ENCODE data around the gene PDLIM7. TPM values are rescaled to one million over a fixed set of nuclear protein-coding genes. Genes with fewer than 3 reads are reported as not detected.
A peak's percentile ranks its signal among the peaks of the same experiment; 100 is the strongest.

Gene PDLIM7
- total RNA-seq, 1 donor from 2014 or later: 38.7 TPM

DNA sequence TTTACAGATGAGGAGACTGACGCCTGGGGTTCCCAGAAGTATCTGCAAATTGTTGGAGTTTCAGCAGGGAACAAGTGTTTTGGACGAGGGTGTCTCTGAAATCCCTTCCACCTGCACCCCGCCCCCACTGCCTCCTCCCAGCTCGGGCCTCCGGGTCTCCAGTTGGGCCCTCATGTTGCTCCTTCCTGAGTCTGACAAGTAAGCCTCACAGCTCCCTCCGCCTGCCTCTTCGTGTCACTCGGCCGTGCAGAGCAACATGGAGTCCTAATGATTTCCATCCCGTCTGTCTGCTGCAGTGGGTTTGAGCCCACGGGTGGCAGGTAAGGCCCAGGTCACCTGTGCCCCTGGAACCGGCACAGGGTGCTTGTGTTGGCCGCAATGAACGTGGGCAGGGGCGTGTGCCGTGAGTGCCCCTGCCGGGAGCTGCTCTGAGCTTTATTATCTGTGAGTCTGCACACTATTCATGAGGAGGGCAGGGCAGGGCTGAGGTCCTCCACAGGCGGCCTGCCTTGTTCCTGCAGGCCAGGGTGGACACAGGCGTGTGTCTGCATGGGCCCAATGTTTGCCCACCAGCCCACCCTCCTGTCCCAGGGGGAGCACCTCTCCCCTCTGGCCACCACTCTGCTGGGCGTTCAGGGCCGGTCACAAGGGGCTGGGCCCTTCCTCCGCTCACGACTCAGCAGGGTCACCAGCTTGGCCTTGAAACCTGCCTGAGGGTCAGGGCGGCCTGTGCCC is 6.1 kb upstream of the PDLIM7 start:
- Histone ChIP-seq H4K20me1 (ENCODE audit: low read depth) (no peaks in the 10 kb centered on the region), H3K9ac (no peak overlapping the region), H2AFZ (replicated peaks) (no peak overlapping the region), H3K4me3 (no peak overlapping the region), H3K4me2 (no peak overlapping the region), H3K79me2 (ENCODE audit: low read depth) (no peaks in the 10 kb centered on the region), H3K9me3 (ENCODE audit: low read depth) (no peaks in the 10 kb centered on the region), H3K27ac (no peak overlapping the region), H3K36me3 (no peaks in the 10 kb centered on the region), H3K27me3 (peaks cover 13% of the 10 kb centered on the region), H3F3A (ENCODE audit: low read depth) (peaks cover 4% of the 10 kb centered on the region), H3K4me1 (peaks cover 10% of the 10 kb centered on the region)
- H3K27ac Mint-ChIP-seq: no peak overlapping the region
- TF ChIP-seq, protein P1, sequence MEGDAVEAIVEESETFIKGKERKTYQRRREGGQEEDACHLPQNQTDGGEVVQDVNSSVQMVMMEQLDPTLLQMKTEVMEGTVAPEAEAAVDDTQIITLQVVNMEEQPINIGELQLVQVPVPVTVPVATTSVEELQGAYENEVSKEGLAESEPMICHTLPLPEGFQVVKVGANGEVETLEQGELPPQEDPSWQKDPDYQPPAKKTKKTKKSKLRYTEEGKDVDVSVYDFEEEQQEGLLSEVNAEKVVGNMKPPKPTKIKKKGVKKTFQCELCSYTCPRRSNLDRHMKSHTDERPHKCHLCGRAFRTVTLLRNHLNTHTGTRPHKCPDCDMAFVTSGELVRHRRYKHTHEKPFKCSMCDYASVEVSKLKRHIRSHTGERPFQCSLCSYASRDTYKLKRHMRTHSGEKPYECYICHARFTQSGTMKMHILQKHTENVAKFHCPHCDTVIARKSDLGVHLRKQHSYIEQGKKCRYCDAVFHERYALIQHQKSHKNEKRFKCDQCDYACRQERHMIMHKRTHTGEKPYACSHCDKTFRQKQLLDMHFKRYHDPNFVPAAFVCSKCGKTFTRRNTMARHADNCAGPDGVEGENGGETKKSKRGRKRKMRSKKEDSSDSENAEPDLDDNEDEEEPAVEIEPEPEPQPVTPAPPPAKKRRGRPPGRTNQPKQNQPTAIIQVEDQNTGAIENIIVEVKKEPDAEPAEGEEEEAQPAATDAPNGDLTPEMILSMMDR (IDR thresholded peaks at IDR 0.05): no peak
- TF ChIP-seq EZH2 (IDR thresholded peaks at IDR 0.05): no peak
- TF ChIP-seq EZH2phosphoT487 (IDR thresholded peaks at IDR 0.05): no peak
- H3K36me3 Mint-ChIP-seq: no peaks in the 10 kb centered on the region
- DNase-seq (ENCODE audit: low spot score): no peak
- H3K27me3 Mint-ChIP-seq (ENCODE audit: insufficient read depth, low read depth): peaks cover 10% of the 10 kb centered on the region
- H3K4me3 Mint-ChIP-seq: no peak overlapping the region
- H3K4me1 Mint-ChIP-seq: peaks cover 38% of the 10 kb centered on the region
- no peaks in the 10 kb centered on the region for H3K9me3 Mint-ChIP-seq

DNA sequence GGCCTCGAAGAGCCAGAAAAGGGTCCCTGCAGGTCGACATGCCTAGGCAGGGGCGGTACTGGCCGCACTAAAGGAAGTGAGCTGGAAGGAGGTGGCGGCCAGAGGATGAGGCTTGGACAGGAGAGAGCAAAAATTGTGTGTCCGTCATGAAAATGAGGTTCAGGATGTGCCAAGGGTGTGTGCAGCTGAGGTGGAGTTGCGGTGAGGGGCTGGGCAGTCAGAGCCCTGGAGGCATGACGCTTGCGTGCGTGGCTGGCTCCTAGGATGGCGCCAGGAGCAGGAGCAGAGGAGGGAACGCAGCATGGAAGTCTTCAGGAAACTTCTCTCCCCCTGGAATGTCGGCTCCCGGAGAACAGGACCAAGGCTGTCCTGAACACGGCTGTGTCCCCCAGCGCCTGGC is 5.5 kb upstream of the PDLIM7 start:
- Histone ChIP-seq H3F3A (ENCODE audit: low read depth) (peaks cover 11% of the 10 kb centered on the region), H3K4me3 (no peak overlapping the region), H3K9me3 (ENCODE audit: low read depth) (no peaks in the 10 kb centered on the region), H3K4me2 (no peak overlapping the region), H3K4me1 (peaks cover 15% of the 10 kb centered on the region), H3K27ac (no peak overlapping the region), H3K27me3 (peaks cover 19% of the 10 kb centered on the region), H3K79me2 (ENCODE audit: low read depth) (no peaks in the 10 kb centered on the region), H3K9ac (peak overlapping the region; percentile 20), H2AFZ (replicated peaks) (no peak overlapping the region), H3K36me3 (no peaks in the 10 kb centered on the region), H4K20me1 (ENCODE audit: low read depth) (no peaks in the 10 kb centered on the region)
- no peaks in the 10 kb centered on the region for H3K9me3 Mint-ChIP-seq
- TF ChIP-seq EZH2phosphoT487 (IDR thresholded peaks at IDR 0.05) (no peak), EZH2 (IDR thresholded peaks at IDR 0.05) (no peak)
- TF ChIP-seq, protein P1 (IDR thresholded peaks at IDR 0.05): no peak
- peak overlapping the region; percentile 1 for H3K27ac Mint-ChIP-seq
- H3K4me3 Mint-ChIP-seq: peak overlapping the region; percentile 65
- H3K36me3 Mint-ChIP-seq: no peaks in the 10 kb centered on the region
- DNase-seq (ENCODE audit: low spot score): no peak
- peaks cover 14% of the 10 kb centered on the region for H3K27me3 Mint-ChIP-seq (ENCODE audit: insufficient read depth, low read depth)
- peaks cover 43% of the 10 kb centered on the region for H3K4me1 Mint-ChIP-seq

DNA sequence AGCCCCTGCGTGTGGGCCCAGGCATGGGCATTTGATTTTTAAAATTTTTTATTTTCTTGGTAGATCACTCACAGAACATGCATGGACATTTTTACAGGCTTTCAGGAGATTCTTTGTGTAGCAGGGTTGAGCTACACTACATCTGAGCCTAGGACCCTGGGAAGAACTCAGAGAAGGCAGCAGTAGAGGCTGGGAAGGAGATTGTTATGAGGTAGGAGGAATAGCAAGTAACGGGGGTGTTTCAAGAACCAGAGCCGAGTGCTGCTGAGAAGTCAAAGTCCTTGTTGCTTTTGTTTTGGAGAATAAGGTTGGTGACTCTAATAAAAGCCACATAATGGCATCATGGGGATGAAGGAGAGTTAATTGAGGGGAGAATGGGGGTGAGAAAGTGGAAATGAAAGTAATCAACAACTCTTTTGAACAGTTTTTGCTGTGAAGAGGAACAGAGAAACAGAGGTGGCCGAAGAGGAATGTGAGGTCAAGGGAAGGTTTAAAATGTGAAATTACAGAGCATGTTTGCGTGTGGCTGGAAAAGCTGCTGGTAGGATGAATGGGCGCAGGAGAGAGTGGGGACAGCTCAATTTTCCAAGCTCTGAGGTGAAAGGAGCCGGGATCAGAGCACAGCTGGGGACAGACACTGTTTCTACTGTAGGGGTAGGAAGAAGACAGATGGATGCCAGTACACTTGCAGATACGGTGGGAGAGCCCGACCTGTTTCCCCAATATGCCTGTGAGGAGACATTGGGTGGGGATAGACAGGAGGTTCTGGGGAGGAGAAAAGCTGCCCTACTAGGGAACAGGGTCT is 4.7 kb upstream of the PDLIM7 start:
- H3K27me3 ChIP-seq: peaks cover 21% of the 10 kb centered on the region
- no peak overlapping the region for H3K9ac ChIP-seq
- no peaks in the 10 kb centered on the region for H4K20me1 ChIP-seq (ENCODE audit: low read depth)
- Mint-ChIP-seq H3K4me3 (no peak overlapping the region), H3K27ac (peak overlapping the region; percentile 1), H3K27me3 (ENCODE audit: insufficient read depth, low read depth) (peaks cover 15% of the 10 kb centered on the region), H3K36me3 (no peaks in the 10 kb centered on the region), H3K9me3 (no peaks in the 10 kb centered on the region), H3K4me1 (peaks cover 43% of the 10 kb centered on the region)
- no peak overlapping the region for H3K27ac ChIP-seq
- no peaks in the 10 kb centered on the region for H3K9me3 ChIP-seq (ENCODE audit: low read depth)
- H3F3A ChIP-seq (ENCODE audit: low read depth): peaks cover 13% of the 10 kb centered on the region
- H3K36me3 ChIP-seq: no peaks in the 10 kb centered on the region
- no peaks in the 10 kb centered on the region for H3K79me2 ChIP-seq (ENCODE audit: low read depth)
- TF ChIP-seq, protein P1 (IDR thresholded peaks at IDR 0.05): no peak
- TF ChIP-seq EZH2phosphoT487 (IDR thresholded peaks at IDR 0.05) (no peak), EZH2 (IDR thresholded peaks at IDR 0.05) (no peak)
- no peak overlapping the region for H2AFZ ChIP-seq (replicated peaks)
- peak overlapping the region; percentile 9 for H3K4me2 ChIP-seq
- no peak overlapping the region for H3K4me3 ChIP-seq
- no peak for DNase-seq (ENCODE audit: low spot score)
- peaks cover 15% of the 10 kb centered on the region for H3K4me1 ChIP-seq
